Immature natural killer cell (primary cell): Measurements from ENCODE around the gene MON2. TPM values are rescaled to one million over a fixed set of nuclear protein-coding genes. Genes with fewer than 3 reads are reported as not detected.

Experiments
- DNase-seq, 3 donors: peaks; one replicate each; pipeline ENCODE4 v3.0.0; 2022; ENCODE audit warnings: mixed read lengths in 1 of 3
- H3K27ac Mint-ChIP-seq, 6 donors: one replicate each; pipeline ENCODE4 v1.8.0; 2020; ENCODE audit warnings: mixed read lengths in 6 of 6, mild to moderate bottlenecking in 5 of 6, inconsistent platforms in 4 of 6, moderate library complexity in 3 of 6
- H3K27me3 Mint-ChIP-seq, 3 donors: one replicate each; pipeline ENCODE4 v1.8.0; 2020 to 2021; ENCODE audit warnings: low read depth in 3 of 3, mild to moderate bottlenecking in 3 of 3, mixed read lengths in 3 of 3, moderate library complexity in 3 of 3, inconsistent platforms in 1 of 3
- H3K36me3 Mint-ChIP-seq, 3 donors: one replicate each; pipeline ENCODE4 v1.8.0; 2020; ENCODE audit warnings: mixed read lengths in 3 of 3, inconsistent platforms in 2 of 3, mild to moderate bottlenecking in 2 of 3
- H3K4me1 Mint-ChIP-seq, 2 donors: one replicate each; pipeline ENCODE4 v1.8.0; 2020; ENCODE audit warnings: inconsistent platforms in 2 of 2, mild to moderate bottlenecking in 2 of 2, mixed read lengths in 2 of 2, moderate library complexity in 1 of 2
- H3K4me3 Mint-ChIP-seq, 5 donors: one replicate each; pipeline ENCODE4 v1.8.0; 2020; ENCODE audit warnings: mild to moderate bottlenecking in 5 of 5, mixed read lengths in 5 of 5, inconsistent platforms in 3 of 5, moderate library complexity in 3 of 5
- H3K9me3 Mint-ChIP-seq, 6 donors: one replicate each; pipeline ENCODE4 v1.8.0; 2020; ENCODE audit warnings: mild to moderate bottlenecking in 6 of 6, mixed read lengths in 6 of 6, inconsistent platforms in 4 of 6, moderate library complexity in 3 of 6
- polyA plus RNA-seq, 3 donors: library from polyadenylated mRNA; unstranded; fragments of 300-500 nt; fragmentation: Illumina TruSeq; gene quantifications; one replicate each; pipeline ENCODE4 v1.2.3, GENCODE V29; 2021

The MON2 gene
- polyA plus RNA-seq, 3 donors from 2014 or later, result 7.0 to 22.8 (median 13.8) TPM

DNA sequence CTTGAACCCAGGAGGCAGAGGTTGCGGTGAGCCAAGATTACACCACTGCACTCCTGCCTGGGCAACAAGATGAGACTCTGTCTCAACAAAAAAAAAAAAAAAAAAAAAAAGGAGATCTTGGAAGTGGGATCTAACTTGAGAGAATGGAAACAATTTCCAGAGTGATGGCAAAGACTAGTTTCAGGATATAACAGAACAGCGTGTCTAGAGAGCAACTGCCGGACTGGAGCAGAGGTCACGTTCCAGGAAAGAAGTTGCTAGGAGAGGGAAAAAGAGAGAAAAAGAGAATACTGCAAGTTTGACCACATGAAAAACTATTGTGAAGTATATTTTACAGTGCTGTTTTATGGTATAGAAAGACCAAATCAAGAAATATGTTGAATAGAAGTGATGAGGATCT lies 118.0 kb downstream of the MON2 start:
- Mint-ChIP-seq H3K9me3 (peaks cover 0 to 2% (median 0%) of the 10 kb centered on the region in 6 donors), H3K27me3 (peaks cover 0 to 2% (median 0%) of the 10 kb centered on the region in 3 donors), H3K4me3 (no peak overlapping the region), H3K27ac (peak overlapping the region in 2 of 6 donors; percentile 10 to 57), H3K4me1 (no peaks in the 10 kb centered on the region), H3K36me3 (peaks cover 21 to 33% (median 30%) of the 10 kb centered on the region in 3 donors)
- DNase-seq, result no peak

- Mint-ChIP-seq H3K27me3 (peaks cover 0 to 2% (median 0%) of the 10 kb centered on the region in 3 donors), H3K4me3 (no peak overlapping the region), H3K36me3 (peaks cover 25 to 39% (median 30%) of the 10 kb centered on the region in 3 donors), H3K27ac (no peak overlapping the region), H3K4me1 (no peaks in the 10 kb centered on the region), H3K9me3 (peaks cover 0 to 2% (median 0%) of the 10 kb centered on the region in 6 donors)
- DNase-seq, result no peak
These were observed 120.2 kb downstream of the MON2 start for GRCh38 chr12:62586850-62587249.

DNA sequence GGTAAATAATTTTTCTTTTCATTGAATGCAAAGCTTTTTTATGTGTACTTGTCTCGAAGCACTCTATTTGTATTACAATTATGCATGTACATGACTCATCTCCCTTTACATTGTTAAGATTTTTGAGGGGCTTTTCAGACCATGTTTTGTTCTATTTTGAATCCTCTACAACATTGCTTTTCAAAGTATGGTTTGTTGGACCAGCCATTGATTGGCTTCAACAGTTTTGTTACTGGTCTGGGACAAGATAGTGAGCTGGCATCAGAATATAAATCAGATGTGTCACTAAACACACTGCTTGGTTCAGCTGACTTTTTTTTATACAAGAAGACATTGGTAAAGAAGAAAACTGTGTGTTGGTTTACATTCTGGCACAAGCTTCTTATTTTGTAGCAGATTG lies 122.3 kb downstream of the MON2 start:
- Mint-ChIP-seq H3K27me3 (no peaks in the 10 kb centered on the region), H3K27ac (no peak overlapping the region), H3K36me3 (peaks cover 19 to 34% (median 26%) of the 10 kb centered on the region in 3 donors), H3K4me3 (no peak overlapping the region), H3K4me1 (no peaks in the 10 kb centered on the region), H3K9me3 (peaks cover 0 to 2% (median 0%) of the 10 kb centered on the region in 6 donors)
- DNase-seq, result no peak

DNA sequence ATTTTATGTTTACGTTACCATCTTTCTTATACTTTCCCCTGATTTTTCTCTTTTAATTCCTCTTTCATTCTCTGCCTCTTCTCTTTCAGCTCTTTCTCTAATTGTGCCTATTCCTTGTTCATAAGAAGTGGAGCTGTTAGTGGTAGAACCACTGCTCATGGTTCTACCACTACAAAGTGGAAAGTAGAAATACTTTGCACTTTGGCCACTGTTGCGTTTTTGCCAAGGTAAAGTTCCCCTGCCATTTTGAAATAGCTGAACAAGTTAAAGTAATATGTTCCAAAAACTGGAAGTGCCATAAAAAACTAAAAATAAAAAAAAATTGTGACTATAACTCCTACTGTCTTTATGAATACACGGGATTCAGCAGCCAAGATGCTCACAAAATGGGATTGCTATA lies 130.6 kb downstream of the MON2 start:
- no peak overlapping the region for H3K4me3 Mint-ChIP-seq

DNA sequence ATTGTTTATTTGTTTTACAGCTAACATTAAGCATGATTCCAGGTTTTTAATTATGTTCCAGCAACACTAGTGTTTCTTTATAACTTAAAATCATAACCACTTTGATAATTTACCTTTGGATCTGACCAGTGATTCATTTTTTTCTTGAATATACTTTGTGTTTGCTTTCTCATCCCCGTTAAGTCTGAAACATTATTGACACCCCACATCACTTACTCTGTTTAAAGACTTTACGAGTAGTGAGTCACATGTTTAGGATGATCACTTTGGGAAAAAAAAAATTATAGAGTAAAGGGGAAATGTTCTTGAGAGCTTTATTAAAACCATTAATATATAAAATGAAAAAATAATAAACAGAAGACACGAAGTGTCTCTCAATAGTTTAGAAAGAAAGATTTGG lies 132.2 kb downstream of the MON2 start:
- Mint-ChIP-seq H3K9me3 (no peaks in the 10 kb centered on the region), H3K36me3 (peaks cover 0 to 7% (median 3%) of the 10 kb centered on the region in 3 donors), H3K27ac (no peak overlapping the region), H3K4me3 (no peak overlapping the region), H3K27me3 (peaks cover 7 to 20% (median 16%) of the 10 kb centered on the region in 3 donors), H3K4me1 (peaks cover 16 to 22% of the 10 kb centered on the region in 2 donors)
- DNase-seq, result no peak

More for the DNA sequence above, 130.6 kb downstream of the MON2 start:
- H3K9me3 Mint-ChIP-seq, result no peaks in the 10 kb centered on the region
- peaks cover 0 to 5% (median 2%) of the 10 kb centered on the region in 3 donors for H3K27me3 Mint-ChIP-seq
- H3K4me1 Mint-ChIP-seq, result peaks cover 11 to 17% of the 10 kb centered on the region in 2 donors
- DNase-seq, result no peak
- H3K27ac Mint-ChIP-seq, result no peak overlapping the region
- peaks cover 2 to 11% (median 7%) of the 10 kb centered on the region in 3 donors for H3K36me3 Mint-ChIP-seq

DNA sequence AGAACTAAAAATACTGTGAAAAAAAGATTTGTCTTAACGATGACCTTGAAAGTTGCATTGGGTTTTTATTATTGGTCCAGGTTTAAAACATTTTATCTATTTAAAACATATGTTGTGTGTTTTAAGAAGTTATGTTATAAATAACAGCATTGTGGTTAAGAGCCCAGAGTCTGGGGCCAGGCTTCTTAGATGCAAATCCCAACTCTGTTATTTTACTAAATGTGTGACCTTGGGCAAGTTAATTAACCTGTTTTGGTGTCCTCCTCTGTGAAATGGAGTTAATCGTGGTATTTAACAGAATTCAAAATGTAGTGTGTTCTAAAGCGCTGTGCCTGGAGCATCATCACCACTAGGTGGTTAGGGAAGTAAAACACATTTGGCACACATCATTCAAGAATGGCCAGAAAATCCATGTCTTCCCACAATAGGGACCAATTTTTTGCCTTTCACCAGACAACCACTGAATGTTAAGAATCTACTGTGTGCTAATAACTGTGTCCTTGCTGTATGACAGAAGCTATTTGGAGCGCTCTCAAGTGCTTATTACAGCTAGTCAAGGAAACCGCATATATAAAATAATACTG lies 133.3 kb downstream of the MON2 start:
- Mint-ChIP-seq H3K4me1 (peaks cover 27 to 33% of the 10 kb centered on the region in 2 donors), H3K4me3 (no peak overlapping the region), H3K27ac (no peak overlapping the region), H3K9me3 (no peaks in the 10 kb centered on the region), H3K36me3 (peaks cover 0 to 7% (median 3%) of the 10 kb centered on the region in 3 donors), H3K27me3 (peaks cover 7 to 25% (median 22%) of the 10 kb centered on the region in 3 donors)
- no peak for DNase-seq

DNA sequence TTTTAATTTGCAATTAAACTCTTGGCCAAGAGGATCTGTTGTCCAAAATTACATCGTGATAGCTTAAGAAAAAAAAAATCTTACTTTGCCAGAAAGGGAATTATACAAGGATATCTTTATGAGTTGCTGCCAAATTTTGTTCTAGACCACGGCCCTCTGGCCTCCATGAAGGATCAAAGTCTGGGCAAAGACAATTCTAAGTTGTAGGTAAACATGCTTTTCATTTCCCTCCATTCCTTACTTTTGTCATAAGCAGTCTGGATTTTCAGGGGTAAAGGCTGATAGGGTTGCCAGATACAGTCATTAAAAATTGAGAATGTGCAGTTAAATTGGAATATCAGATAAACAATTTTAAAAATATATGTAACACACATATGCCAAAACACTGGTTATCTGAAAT lies 135.1 kb downstream of the MON2 start:
- Mint-ChIP-seq H3K36me3 (peaks cover 0 to 7% (median 3%) of the 10 kb centered on the region in 3 donors), H3K4me1 (peaks cover 41 to 51% of the 10 kb centered on the region in 2 donors), H3K27ac (peak overlapping the region; percentile 95 to 100 (median 99)), H3K9me3 (no peaks in the 10 kb centered on the region), H3K4me3 (peak overlapping the region; percentile 83 to 96 (median 92)), H3K27me3 (peaks cover 7 to 25% (median 22%) of the 10 kb centered on the region in 3 donors)
- no peak for DNase-seq

DNA sequence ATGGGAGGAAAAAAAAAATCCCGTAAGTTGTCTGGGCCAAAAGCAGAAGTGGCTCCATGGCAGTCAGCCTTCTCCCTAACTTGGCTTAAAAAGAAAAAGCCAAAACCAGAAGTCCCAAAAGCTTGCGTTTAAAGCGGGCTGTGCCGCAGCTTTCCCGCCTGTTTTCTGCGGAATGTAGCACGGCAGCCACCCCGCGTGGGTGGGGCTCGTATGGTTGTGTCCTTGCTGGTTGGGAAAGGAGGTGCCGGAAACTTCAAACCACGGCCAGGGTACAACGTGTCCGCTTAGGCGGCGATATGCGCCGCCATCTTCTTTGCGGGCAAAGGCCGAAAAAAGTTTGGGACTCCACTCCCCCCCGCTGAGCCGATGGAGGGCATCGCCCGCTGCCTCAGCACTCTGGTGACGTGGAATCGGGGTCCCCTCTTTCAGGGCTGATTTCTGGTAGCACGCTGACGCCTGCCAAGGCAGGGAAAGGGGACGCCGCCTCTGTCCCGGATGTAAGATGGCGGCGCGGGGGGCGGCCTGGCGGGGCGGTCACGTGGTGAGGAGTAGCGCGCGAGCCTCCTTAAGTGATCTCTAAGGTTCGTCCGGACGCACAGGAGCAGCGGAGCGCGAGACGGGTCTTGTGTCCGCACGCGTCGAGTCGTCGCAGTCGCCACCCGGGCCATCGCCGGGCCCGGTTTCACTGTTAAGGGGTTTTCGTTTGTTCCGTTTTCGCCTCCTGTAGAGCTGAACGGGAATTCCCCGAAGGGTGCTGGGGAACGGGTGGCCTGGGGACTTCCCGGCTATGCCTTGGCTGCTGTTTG lies 135.8 kb downstream of the MON2 start:
- peaks cover 44 to 55% of the 10 kb centered on the region in 2 donors for H3K4me1 Mint-ChIP-seq
- peaks cover 0 to 7% (median 0%) of the 10 kb centered on the region in 3 donors for H3K36me3 Mint-ChIP-seq
- peak overlapping the region; percentile 83 to 96 (median 92) for H3K4me3 Mint-ChIP-seq
- H3K27me3 Mint-ChIP-seq, result peaks cover 7 to 25% (median 22%) of the 10 kb centered on the region in 3 donors
- H3K9me3 Mint-ChIP-seq, result no peaks in the 10 kb centered on the region
- H3K27ac Mint-ChIP-seq, result peak overlapping the region; percentile 95 to 100 (median 99)
- DNase-seq, result peak; percentile 90 to 91 (median 90)

DNA sequence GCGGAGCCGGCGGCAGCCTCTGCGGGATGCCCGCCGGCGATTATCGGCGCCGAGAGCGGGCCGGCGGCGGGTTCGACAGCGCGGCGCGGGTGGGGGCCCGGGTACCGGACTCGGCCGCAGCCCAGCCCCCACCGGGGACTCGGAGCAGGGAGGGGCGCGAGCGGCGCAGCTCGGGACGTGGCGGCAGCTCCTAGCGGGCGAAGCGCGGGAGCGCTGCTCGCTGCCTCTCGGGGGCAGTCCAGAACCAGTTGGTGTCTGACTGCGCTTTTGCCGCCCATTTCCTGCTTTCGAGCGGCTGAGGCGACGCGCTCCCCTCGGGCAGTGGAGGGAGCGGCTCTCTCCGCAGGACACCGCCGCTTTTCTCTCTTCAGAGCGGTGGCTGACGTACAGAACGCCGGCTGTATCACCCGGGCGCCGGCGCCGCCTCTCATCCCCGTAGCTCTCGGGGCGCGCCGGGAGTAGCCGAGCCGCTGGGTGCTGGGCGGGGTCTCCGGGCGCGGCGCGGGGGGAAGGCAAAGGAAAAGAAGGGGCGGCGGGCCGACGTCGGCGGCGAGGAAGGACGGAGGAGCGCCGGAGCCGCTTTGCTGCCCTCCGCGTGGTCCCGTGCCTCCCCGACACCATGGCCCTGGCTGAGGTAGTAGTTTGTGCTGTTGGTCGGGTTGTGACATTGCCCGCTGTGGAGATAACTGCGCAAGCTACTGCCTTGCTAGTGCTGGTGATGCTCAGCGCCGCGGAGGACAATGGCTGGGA lies 136.6 kb downstream of the MON2 start:
- H3K36me3 Mint-ChIP-seq, result peaks cover 0 to 3% (median 0%) of the 10 kb centered on the region in 3 donors
- peak; percentile 85 to 90 (median 89) for DNase-seq
- peak overlapping the region; percentile 95 to 100 (median 99) for H3K27ac Mint-ChIP-seq
- peaks cover 7 to 25% (median 22%) of the 10 kb centered on the region in 3 donors for H3K27me3 Mint-ChIP-seq
- no peaks in the 10 kb centered on the region for H3K9me3 Mint-ChIP-seq
- H3K4me1 Mint-ChIP-seq, result peaks cover 44 to 55% of the 10 kb centered on the region in 2 donors
- H3K4me3 Mint-ChIP-seq, result peak overlapping the region; percentile 83 to 96 (median 92)

DNA sequence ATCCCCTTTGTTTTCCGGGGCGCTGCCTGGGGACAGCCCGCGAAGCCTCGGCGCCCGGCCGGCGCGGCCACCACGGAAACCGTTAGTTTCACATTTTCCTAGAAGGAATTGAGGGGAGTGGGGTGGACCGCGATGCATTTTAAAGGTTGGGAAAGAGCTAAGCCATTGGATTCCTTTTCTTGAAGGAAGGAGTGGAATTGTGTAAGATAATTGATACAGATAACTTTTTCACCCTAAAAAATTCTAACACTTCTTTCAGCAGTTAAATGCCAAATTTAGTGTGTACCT lies 137.1 kb downstream of the MON2 start:
- peaks cover 44 to 55% of the 10 kb centered on the region in 2 donors for H3K4me1 Mint-ChIP-seq
- no peaks in the 10 kb centered on the region for H3K9me3 Mint-ChIP-seq
- H3K36me3 Mint-ChIP-seq, result no peaks in the 10 kb centered on the region
- H3K27me3 Mint-ChIP-seq, result peaks cover 7 to 25% (median 22%) of the 10 kb centered on the region in 3 donors
- peak overlapping the region; percentile 83 to 96 (median 88) for H3K4me3 Mint-ChIP-seq
- peak overlapping the region; percentile 93 to 99 (median 95) for H3K27ac Mint-ChIP-seq
- DNase-seq, result no peak

- H3K4me3 Mint-ChIP-seq, result peak overlapping the region; percentile 83 to 96 (median 88)
- H3K36me3 Mint-ChIP-seq, result no peaks in the 10 kb centered on the region
- H3K9me3 Mint-ChIP-seq, result no peaks in the 10 kb centered on the region
- peak in 1 of 3 donors; percentile 22 for DNase-seq
- peaks cover 7 to 25% (median 22%) of the 10 kb centered on the region in 3 donors for H3K27me3 Mint-ChIP-seq
- peak overlapping the region; percentile 93 to 99 (median 95) for H3K27ac Mint-ChIP-seq
- peaks cover 44 to 60% of the 10 kb centered on the region in 2 donors for H3K4me1 Mint-ChIP-seq
These were observed 137.7 kb downstream of the MON2 start for GRCh38 chr12:62604373-62604772.

- DNase-seq, result no peak
- Mint-ChIP-seq H3K27ac (peak overlapping the region; percentile 63 to 99 (median 95)), H3K4me1 (peaks cover 44 to 60% of the 10 kb centered on the region in 2 donors), H3K36me3 (no peaks in the 10 kb centered on the region), H3K9me3 (peaks cover 0 to 2% (median 0%) of the 10 kb centered on the region in 6 donors), H3K27me3 (peaks cover 7 to 25% (median 22%) of the 10 kb centered on the region in 3 donors), H3K4me3 (peak overlapping the region; percentile 83 to 96 (median 88))
These were observed 138.2 kb downstream of the MON2 start for GRCh38 chr12:62604871-62605270.

- Mint-ChIP-seq H3K4me1 (peaks cover 44 to 56% of the 10 kb centered on the region in 2 donors), H3K9me3 (peaks cover 0 to 2% (median 0%) of the 10 kb centered on the region in 6 donors), H3K36me3 (no peaks in the 10 kb centered on the region), H3K27ac (peak overlapping the region in 5 of 6 donors; percentile 16 to 99 (median 63)), H3K27me3 (peaks cover 7 to 25% (median 22%) of the 10 kb centered on the region in 3 donors), H3K4me3 (no peak overlapping the region)
- no peak for DNase-seq
These were observed 139.4 kb downstream of the MON2 start for GRCh38 chr12:62605981-62606380.
